Mesendoderm (in vitro differentiated cells): Measurements from ENCODE around the gene TEAD4.
"Not testable (repeated sequence)": the region's sequence is repeated elsewhere in the genome, so short reads cannot be mapped to it uniquely, and the experiment has no call there.

Experiments
- DNase-seq: peaks from one replicate; pipeline ENCODE4 v3.0.0; 2013
- H2AK5ac ChIP-seq: 2 replicates; pipeline ENCODE4 v1.6.1; 2013; ENCODE audit warnings: low read length, inconsistent platforms
- H2BK120ac ChIP-seq: 2 replicates; pipeline ENCODE4 v1.6.1; 2013; ENCODE audit warnings: low read depth, mild to moderate bottlenecking, low read length, moderate library complexity, mixed read lengths
- H2BK15ac ChIP-seq: replicated peaks from 2 replicates; pipeline ENCODE4 v1.6.1; 2013; ENCODE audit warnings: low read depth, mild to moderate bottlenecking, moderate library complexity
- H2BK5ac ChIP-seq: 2 replicates; pipeline ENCODE4 v1.6.1; 2013; ENCODE audit warnings: low read length, inconsistent platforms
- H3K18ac ChIP-seq: 2 replicates; pipeline ENCODE4 v1.6.1; 2013; ENCODE audit warnings: mild to moderate bottlenecking, low read length, mixed read lengths
- H3K23ac ChIP-seq: one replicate; pipeline ENCODE4 v1.6.1; 2013; ENCODE audit warnings: low read length
- H3K27ac ChIP-seq: 2 replicates; pipeline ENCODE4 v1.5.1; 2013; ENCODE audit warnings: low read depth, mild to moderate bottlenecking, inconsistent platforms, low read length, moderate library complexity
- H3K27me3 ChIP-seq: 2 replicates; pipeline ENCODE4 v1.6.1; 2013; ENCODE audit warnings: low read length, control low read depth, mild to moderate bottlenecking, inconsistent platforms; ENCODE audit not compliant: insufficient read depth, poor library complexity
- H3K36me3 ChIP-seq: 2 replicates; pipeline ENCODE4 v1.6.1; 2013; ENCODE audit warnings: low read length, inconsistent platforms; ENCODE audit not compliant: control insufficient read depth, insufficient read depth
- H3K4ac ChIP-seq: one replicate; pipeline ENCODE4 v1.6.1; 2013; ENCODE audit warnings: low read depth, mild to moderate bottlenecking, low read length, moderate library complexity
- H3K4me1 ChIP-seq: 2 replicates; pipeline ENCODE4 v1.6.1; 2013; ENCODE audit warnings: low read depth, low read length, inconsistent platforms; ENCODE audit not compliant: control insufficient read depth
- H3K4me2 ChIP-seq: 2 replicates; pipeline ENCODE4 v1.6.1; 2013; ENCODE audit warnings: low read length
- H3K4me3 ChIP-seq: 2 replicates; pipeline ENCODE4 v1.5.1; 2013; ENCODE audit warnings: mild to moderate bottlenecking, low read length
- H3K56ac ChIP-seq: one replicate; pipeline ENCODE4 v1.6.1; 2013; ENCODE audit warnings: low read length
- H3K79me1 ChIP-seq: 2 replicates; pipeline ENCODE4 v1.6.1; 2013; ENCODE audit warnings: low read length, inconsistent platforms
- H3K79me2 ChIP-seq: 2 replicates; pipeline ENCODE4 v1.6.1; 2013; ENCODE audit warnings: mild to moderate bottlenecking, low read length; ENCODE audit not compliant: control insufficient read depth, insufficient read depth
- H3K9ac ChIP-seq: 2 replicates; pipeline ENCODE4 v1.6.1; 2013; ENCODE audit warnings: low read length, inconsistent platforms
- H4K5ac ChIP-seq: one replicate; pipeline ENCODE4 v1.6.1; 2013; ENCODE audit warnings: low read length
- H4K8ac ChIP-seq: one replicate; pipeline ENCODE4 v1.6.1; 2013; ENCODE audit warnings: low read depth, mild to moderate bottlenecking, control low read depth, low read length, moderate library complexity
- WGBS: extraction: QIAGEN DNeasy Blood & Tissue Kit; methylation state at CpG from one replicate; pipeline ENCODE4 v1.1.7; 2013; ENCODE audit warnings: low lambda C conversion rate, missing lambda C conversion rate; ENCODE audit not compliant: insufficient coverage; ENCODE audit errors: extremely low coverage; 5-methylcytosine and 5-hydroxymethylcytosine counted together

TEAD4 gene

DNA sequence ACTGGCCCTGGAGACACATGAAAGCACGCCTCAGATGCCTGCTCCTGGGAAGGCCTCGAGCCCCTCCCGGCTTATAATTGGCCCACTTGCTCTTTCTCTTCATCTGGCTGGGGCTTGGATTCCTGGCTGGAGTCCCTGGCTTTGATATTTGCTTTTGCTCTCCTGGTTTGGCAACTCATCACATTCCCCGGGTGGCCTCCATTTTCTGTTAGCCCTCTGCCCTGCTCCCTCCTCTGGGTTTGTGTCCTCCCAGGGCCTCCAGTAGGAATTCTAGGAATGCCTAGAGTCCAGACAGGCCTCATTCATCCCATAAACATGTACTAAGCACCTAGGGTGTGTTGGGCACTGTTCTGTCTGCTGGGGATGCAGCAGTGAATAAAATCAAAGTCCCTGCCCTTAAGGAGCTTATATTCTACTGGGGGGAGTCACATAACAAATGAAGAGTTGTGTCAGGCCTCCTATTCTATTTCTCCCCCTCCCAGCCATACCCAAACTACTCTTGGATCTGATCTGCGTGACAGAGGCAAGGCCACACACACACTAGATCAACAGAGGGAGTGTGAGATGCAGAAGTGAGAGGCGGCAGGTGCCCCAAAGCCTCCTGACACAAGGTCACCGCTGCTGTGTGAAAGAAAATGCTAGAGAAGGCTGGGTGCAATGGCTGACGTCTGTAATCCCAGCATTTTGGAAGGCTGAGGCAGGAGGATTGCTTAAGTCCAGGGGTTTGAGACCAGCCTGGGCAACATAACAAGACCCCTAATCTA is 96.7 kb downstream of the TEAD4 start:
- no peaks in the 10 kb centered on the region for H3K36me3 ChIP-seq
- no peak overlapping the region for H4K5ac ChIP-seq
- no CpG with 5 or more reads among the region's 8 CpGs for WGBS
- no peak overlapping the region for H3K18ac ChIP-seq
- H3K27ac ChIP-seq, result no peak overlapping the region
- no peaks in the 10 kb centered on the region for H3K79me1 ChIP-seq
- peak; percentile 75 for DNase-seq
- no peak overlapping the region for H3K4me2 ChIP-seq
- no peaks in the 10 kb centered on the region for H3K4me1 ChIP-seq
- H2BK15ac ChIP-seq, result no peak overlapping the region
- H3K27me3 ChIP-seq, result no peaks in the 10 kb centered on the region
- no peak overlapping the region for H3K4me3 ChIP-seq
- H2BK5ac ChIP-seq, result no peak overlapping the region
- no peak overlapping the region for H3K23ac ChIP-seq
- H3K4ac ChIP-seq, result no peak overlapping the region
- H3K79me2 ChIP-seq, result no peaks in the 10 kb centered on the region
- no peak overlapping the region for H2BK120ac ChIP-seq
- H4K8ac ChIP-seq, result no peak overlapping the region
- H3K9ac ChIP-seq, result no peak overlapping the region
- H2AK5ac ChIP-seq, result no peak overlapping the region
- no peak overlapping the region for H3K56ac ChIP-seq

GRCh38 chr12:3061059-3061458 is 101.9 kb downstream of the TEAD4 start:
- Histone ChIP-seq H3K79me2 (no peaks in the 10 kb centered on the region), H3K79me1 (no peaks in the 10 kb centered on the region), H4K5ac (no peak overlapping the region), H2BK15ac (no peak overlapping the region), H3K4ac (no peak overlapping the region), H3K27me3 (no peaks in the 10 kb centered on the region), H2AK5ac (no peak overlapping the region), H3K23ac (no peak overlapping the region), H3K36me3 (no peaks in the 10 kb centered on the region), H2BK5ac (no peak overlapping the region), H2BK120ac (no peak overlapping the region), H3K4me2 (no peak overlapping the region), H3K27ac (no peak overlapping the region), H3K56ac (no peak overlapping the region), H3K9ac (no peak overlapping the region), H4K8ac (no peak overlapping the region), H3K4me1 (no peaks in the 10 kb centered on the region), H3K18ac (no peak overlapping the region), H3K4me3 (no peak overlapping the region)
- DNase-seq, result no peak
- no CpG with 5 or more reads among the region's 5 CpGs for WGBS

DNA sequence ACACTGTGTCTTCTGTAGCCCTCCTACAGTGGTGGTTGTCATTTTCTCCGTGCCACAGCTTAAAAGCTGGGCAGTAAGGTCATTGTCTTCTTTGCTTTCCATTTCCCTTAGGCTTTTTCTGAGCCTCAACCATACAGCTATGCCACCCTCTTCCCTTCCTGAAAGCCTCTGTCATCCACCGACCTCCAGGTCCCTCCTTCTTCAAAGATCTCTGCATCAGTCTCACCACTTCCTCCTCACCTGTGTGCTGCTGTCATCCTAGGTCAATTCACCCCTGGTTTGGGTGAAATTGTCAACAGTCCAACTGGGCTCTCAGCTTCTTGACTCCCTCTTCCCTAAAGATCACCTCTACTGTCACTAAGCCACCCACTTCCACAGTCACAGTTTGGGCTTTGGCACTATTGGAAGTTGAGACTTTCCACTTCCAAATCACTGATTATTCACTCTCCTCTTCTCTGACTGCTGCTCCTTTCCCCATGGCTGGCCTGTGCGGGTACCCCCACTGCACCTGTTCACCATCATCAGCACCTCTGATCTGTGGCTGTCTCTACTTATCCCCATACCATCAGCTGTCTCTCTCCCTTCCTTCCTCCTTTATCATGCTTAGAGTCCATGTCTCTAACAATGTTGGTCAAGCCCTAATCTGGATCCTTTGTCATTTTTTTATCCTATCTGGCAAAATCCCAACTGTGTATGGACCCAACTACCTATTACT is 102.5 kb downstream of the TEAD4 start:
- no peak for DNase-seq
- H3K4ac ChIP-seq, result no peak overlapping the region
- H4K5ac ChIP-seq, result no peak overlapping the region
- no peak overlapping the region for H3K23ac ChIP-seq
- H3K9ac ChIP-seq, result no peak overlapping the region
- H3K4me3 ChIP-seq, result no peak overlapping the region
- H4K8ac ChIP-seq, result no peak overlapping the region
- no peaks in the 10 kb centered on the region for H3K79me2 ChIP-seq
- no peak overlapping the region for H3K18ac ChIP-seq
- no peak overlapping the region for H2AK5ac ChIP-seq
- no peaks in the 10 kb centered on the region for H3K4me1 ChIP-seq
- H3K36me3 ChIP-seq, result no peaks in the 10 kb centered on the region
- no CpG with 5 or more reads among the region's 3 CpGs for WGBS
- H3K4me2 ChIP-seq, result no peak overlapping the region
- H2BK15ac ChIP-seq, result no peak overlapping the region
- no peak overlapping the region for H3K27ac ChIP-seq
- H2BK5ac ChIP-seq, result no peak overlapping the region
- no peak overlapping the region for H3K56ac ChIP-seq
- no peaks in the 10 kb centered on the region for H3K79me1 ChIP-seq
- no peaks in the 10 kb centered on the region for H3K27me3 ChIP-seq
- no peak overlapping the region for H2BK120ac ChIP-seq

DNA sequence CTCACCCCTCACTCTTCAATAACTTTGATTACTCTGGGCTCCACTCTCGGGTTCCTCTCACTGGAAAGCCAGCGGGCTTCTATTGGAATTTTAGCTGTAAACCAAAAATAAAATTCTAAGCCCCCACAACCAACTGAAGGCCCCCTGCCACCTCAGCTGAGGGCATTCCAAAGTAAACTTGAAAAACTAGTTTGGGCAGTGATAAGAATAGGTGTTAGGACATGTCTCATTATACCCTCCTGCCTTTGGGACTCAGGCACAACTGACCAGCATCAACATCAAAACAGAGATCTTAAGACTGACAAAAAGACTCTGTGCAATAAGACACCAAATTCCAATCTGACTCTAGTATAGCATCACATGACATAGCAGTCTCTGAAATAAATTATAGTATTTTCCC is 106.1 kb downstream of the TEAD4 start:
- Histone ChIP-seq H3K23ac (no peak overlapping the region), H2AK5ac (no peak overlapping the region), H3K79me1 (no peaks in the 10 kb centered on the region), H2BK120ac (no peak overlapping the region), H4K8ac (no peak overlapping the region), H3K4ac (no peak overlapping the region), H4K5ac (no peak overlapping the region), H3K4me2 (no peak overlapping the region), H3K9ac (no peak overlapping the region), H3K27ac (no peak overlapping the region), H3K79me2 (no peaks in the 10 kb centered on the region), H3K27me3 (no peaks in the 10 kb centered on the region), H2BK5ac (no peak overlapping the region), H3K4me3 (no peak overlapping the region), H3K36me3 (no peaks in the 10 kb centered on the region), H3K4me1 (no peaks in the 10 kb centered on the region), H3K18ac (no peak overlapping the region), H2BK15ac (no peak overlapping the region), H3K56ac (no peak overlapping the region)
- WGBS, result no CpG with 5 or more reads among the region's 2 CpGs
- DNase-seq, result no peak

DNA sequence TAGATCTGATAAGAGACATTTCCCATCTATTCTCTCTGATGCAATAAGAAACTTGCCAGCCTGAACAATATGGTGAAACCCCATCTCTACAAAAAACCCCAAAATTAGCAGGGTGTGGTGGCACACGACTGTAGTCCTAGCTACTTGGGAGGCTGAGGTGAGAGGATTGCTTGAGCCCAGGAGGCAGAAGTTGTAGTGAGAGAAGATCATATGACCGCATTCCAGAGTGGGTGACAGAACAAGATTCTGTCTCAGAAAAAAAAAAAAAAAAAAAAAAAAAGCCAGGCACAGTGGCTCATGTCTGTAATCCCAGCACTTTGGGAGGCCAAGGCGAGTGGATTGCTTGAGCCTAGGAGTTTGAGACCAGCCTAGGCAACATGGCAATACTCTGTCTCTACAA is 106.6 kb downstream of the TEAD4 start:
- not testable (repeated sequence) for H3K4ac ChIP-seq, H3K27ac ChIP-seq, H4K8ac ChIP-seq, H4K5ac ChIP-seq, H3K4me3 ChIP-seq, H3K56ac ChIP-seq, H2BK120ac ChIP-seq, H2AK5ac ChIP-seq, H2BK5ac ChIP-seq, H3K18ac ChIP-seq, H3K79me2 ChIP-seq, H3K27me3 ChIP-seq, H2BK15ac ChIP-seq, H3K79me1 ChIP-seq, H3K23ac ChIP-seq, H3K4me2 ChIP-seq, H3K4me1 ChIP-seq, H3K9ac ChIP-seq, H3K36me3 ChIP-seq
- peak; percentile 65 for DNase-seq
- no CpG with 5 or more reads among the region's 3 CpGs for WGBS
